ENCODE measurements around the gene CXCL17. TPM values are rescaled to one million over a fixed set of nuclear protein-coding genes. Genes with fewer than 3 reads are reported as not detected.
"Not testable (repeated sequence)": the region's sequence is repeated elsewhere in the genome, so short reads cannot be mapped to it uniquely, and the experiment has no call there.

The CXCL17 gene
- total and polyA plus RNA-seq, 12 donors, result 0.03 TPM; not detected in 11

- intact Hi-C loops (cut with DNase I), result loop anchor here in 9 of 10 donors (1.0 to 10.0 kb wide), 7 partner anchors 74 to 147 kb away; partner anchors contain the start of genes CEACAM8 (in 4 of the 9) and CEACAM1 (in 3 of the 9)
- 0% methylated on average over 3 of the region's 3 CpGs for WGBS, 2 donors
- Histone ChIP-seq H3K27ac (peak overlapping the region in 9 of 10 donors; percentile 50 to 74 (median 61)), H3K27me3 (peaks cover 0 to 6% (median 0%) of the 10 kb centered on the region in 7 donors), H3K9me3 (no peaks in the 10 kb centered on the region), H3K4me1 (peaks cover 0 to 33% (median 9%) of the 10 kb centered on the region in 9 donors), H3K4me3 (peak overlapping the region in 1 of 10 donors; percentile 7), H3K36me3 (no peaks in the 10 kb centered on the region)
- TF ChIP-seq, protein P1, sequence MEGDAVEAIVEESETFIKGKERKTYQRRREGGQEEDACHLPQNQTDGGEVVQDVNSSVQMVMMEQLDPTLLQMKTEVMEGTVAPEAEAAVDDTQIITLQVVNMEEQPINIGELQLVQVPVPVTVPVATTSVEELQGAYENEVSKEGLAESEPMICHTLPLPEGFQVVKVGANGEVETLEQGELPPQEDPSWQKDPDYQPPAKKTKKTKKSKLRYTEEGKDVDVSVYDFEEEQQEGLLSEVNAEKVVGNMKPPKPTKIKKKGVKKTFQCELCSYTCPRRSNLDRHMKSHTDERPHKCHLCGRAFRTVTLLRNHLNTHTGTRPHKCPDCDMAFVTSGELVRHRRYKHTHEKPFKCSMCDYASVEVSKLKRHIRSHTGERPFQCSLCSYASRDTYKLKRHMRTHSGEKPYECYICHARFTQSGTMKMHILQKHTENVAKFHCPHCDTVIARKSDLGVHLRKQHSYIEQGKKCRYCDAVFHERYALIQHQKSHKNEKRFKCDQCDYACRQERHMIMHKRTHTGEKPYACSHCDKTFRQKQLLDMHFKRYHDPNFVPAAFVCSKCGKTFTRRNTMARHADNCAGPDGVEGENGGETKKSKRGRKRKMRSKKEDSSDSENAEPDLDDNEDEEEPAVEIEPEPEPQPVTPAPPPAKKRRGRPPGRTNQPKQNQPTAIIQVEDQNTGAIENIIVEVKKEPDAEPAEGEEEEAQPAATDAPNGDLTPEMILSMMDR (IDR thresholded peaks at IDR 0.05), result peak; percentile 81 to 94 (median 90)
- peak; percentile 81 to 96 (median 91) for ATAC-seq
- DNase-seq, result peak; percentile 48 to 84
These were observed 7.7 kb upstream of the CXCL17 start for GRCh38 chr19:42450314-42450934.

DNA sequence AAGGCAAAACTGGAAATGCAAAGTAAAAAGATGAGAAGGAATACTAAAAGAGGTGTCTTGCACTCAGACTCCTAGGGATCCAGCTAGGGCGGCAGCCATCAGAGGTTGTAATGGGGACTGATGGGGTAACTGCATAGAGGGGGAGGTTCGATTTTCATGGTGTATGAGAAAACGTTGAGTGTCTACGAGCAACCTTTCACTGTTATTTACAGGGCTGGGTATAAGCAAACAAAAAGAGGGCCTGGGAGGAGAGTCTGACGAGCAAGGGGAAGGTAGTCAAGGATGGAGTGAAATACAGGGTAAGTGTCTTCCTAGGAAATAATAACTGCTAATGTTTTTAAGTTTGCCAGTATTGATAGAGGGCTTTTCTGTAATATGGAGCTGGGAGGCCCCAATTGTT lies 5.6 kb upstream of the CXCL17 start:
- 82 to 88% methylated on average over 5 of the region's 5 CpGs for WGBS, 2 donors
- H3K4me1 ChIP-seq, result peaks cover 0 to 28% (median 9%) of the 10 kb centered on the region in 9 donors
- H3K9me3 ChIP-seq; H3K27me3 ChIP-seq; H3K27ac ChIP-seq; DNase-seq; ATAC-seq; intact Hi-C loops (cut with DNase I); H3K36me3 ChIP-seq; H3K4me3 ChIP-seq: not testable (repeated sequence)

- intact Hi-C loops (cut with DNase I), result no loop called here
- 92 to 96% methylated on average over 7 of the region's 7 CpGs for WGBS, 2 donors
- H3K36me3 ChIP-seq, result no peaks in the 10 kb centered on the region
- H3K4me3 ChIP-seq, result no peak overlapping the region
- no peak for DNase-seq
- no peak for ATAC-seq
- H3K27me3 ChIP-seq, result no peaks in the 10 kb centered on the region
- no peak overlapping the region for H3K27ac ChIP-seq
- H3K9me3 ChIP-seq, result no peaks in the 10 kb centered on the region
- H3K4me1 ChIP-seq, result peaks cover 0 to 21% (median 9%) of the 10 kb centered on the region in 9 donors
- TF ChIP-seq, protein P1 (IDR thresholded peaks at IDR 0.05), result no peak
These were observed 3.2 kb upstream of the CXCL17 start for GRCh38 chr19:42445948-42446347.

- Histone ChIP-seq H3K27ac (no peak overlapping the region), H3K9me3 (no peaks in the 10 kb centered on the region), H3K4me3 (no peak overlapping the region), H3K36me3 (no peaks in the 10 kb centered on the region), H3K4me1 (peaks cover 0 to 15% (median 6%) of the 10 kb centered on the region in 9 donors), H3K27me3 (no peaks in the 10 kb centered on the region)
- TF ChIP-seq, protein P1 (IDR thresholded peaks at IDR 0.05), result no peak
- WGBS, 2 donors, result 72 to 77% methylated on average over 4 of the region's 4 CpGs
- ATAC-seq (no peak), DNase-seq (no peak)
- intact Hi-C loops (cut with DNase I), result no loop called here
These were observed 1.2 kb upstream of the CXCL17 start for GRCh38 chr19:42443944-42444398.

DNA sequence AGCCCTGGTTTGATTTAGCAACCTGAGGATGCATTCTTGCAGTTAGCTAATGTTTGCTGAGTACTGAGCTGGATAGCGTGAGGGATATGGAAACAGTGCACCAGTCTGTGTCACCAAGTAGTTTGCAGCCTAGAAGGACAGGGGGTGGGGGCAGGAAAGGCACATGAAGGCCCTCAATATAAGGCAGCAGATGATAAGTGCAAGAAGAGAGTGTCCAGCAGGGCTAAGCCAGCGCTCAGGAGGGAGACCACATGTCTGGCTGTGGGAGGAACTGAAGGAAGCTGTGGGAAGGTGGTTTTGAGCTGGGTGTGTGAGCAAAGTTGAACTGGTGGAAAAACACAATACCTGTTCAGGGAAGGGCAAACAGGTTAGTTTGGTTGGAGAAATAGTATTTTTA lies 1.7 kb downstream of the CXCL17 start:
- H3K4me1 ChIP-seq, result peaks cover 0 to 20% (median 9%) of the 10 kb centered on the region in 9 donors
- WGBS, 2 donors, result 73 to 74% methylated on average over 2 of the region's 2 CpGs
- no peaks in the 10 kb centered on the region for H3K9me3 ChIP-seq
- DNase-seq (no peak), ATAC-seq (peak in 3 of 8 donors; percentile 8 to 13 (median 11))
- no peaks in the 10 kb centered on the region for H3K36me3 ChIP-seq
- intact Hi-C loops (cut with DNase I), result no loop called here
- TF ChIP-seq, protein P1 (IDR thresholded peaks at IDR 0.05), result no peak
- no peak overlapping the region for H3K4me3 ChIP-seq
- no peaks in the 10 kb centered on the region for H3K27me3 ChIP-seq
- H3K27ac ChIP-seq, result no peak overlapping the region

All from heart right ventricle (tissue), 16 donors.